IMR-90 (cell line): Measurements from ENCODE around the gene BRD4. TPM values are rescaled to one million over a fixed set of nuclear protein-coding genes. Genes with fewer than 3 reads are reported as not detected.

Experiments
- ATAC-seq: fragments of 200-7000 bp; cut with Tn5 transposase; 2 replicates; pipeline ENCODE4 v1.9.1; 2020; ENCODE audit warnings: low read depth, mild to moderate bottlenecking, moderate library complexity
- BruUV-seq: library from RNA; stranded (reverse); fragments of 400-500 nt; replicated peaks from 2 replicates; lab custom pipeline; 2021; lab: Mats Ljungman, UMichigan
- CTCF ChIA-PET: fragments of 300-600 bp; formaldehyde crosslinking; extraction: SDS; loops from one replicate; lab custom pipeline; 2021; ENCODE audit warnings: antibody characterized with exemption; lab: Yijun Ruan, JAX
- POLR2A ChIA-PET: fragments of 300-600 bp; sonication (Branson Sonifier 250); formaldehyde crosslinking; loops from one replicate; lab custom pipeline; 2022; ENCODE audit warnings: antibody characterized with exemption; ENCODE audit not compliant: unreplicated experiment; lab: Charles Lee
- DNase-seq: peaks from one replicate; pipeline ENCODE4 v3.0.0; 2013
- H2AFZ ChIP-seq: replicated peaks from 2 replicates; pipeline ENCODE3; 2013; ENCODE audit warnings: low read length, mild to moderate bottlenecking; ENCODE audit not compliant: poor library complexity
- H2AK5ac ChIP-seq: 2 replicates; pipeline ENCODE4 v1.6.1; 2013; ENCODE audit warnings: low read depth, low read length, inconsistent platforms
- H2AK9ac ChIP-seq: replicated peaks from 2 replicates; pipeline ENCODE3; 2013; ENCODE audit warnings: mild to moderate bottlenecking, low read depth, low read length, moderate library complexity; ENCODE audit not compliant: poor library complexity
- H2BK120ac ChIP-seq: 2 replicates; pipeline ENCODE4 v1.6.1; 2013; ENCODE audit warnings: low read depth, low read length, inconsistent platforms
- H2BK15ac ChIP-seq: 3 replicates; pipeline ENCODE4 v1.6.1; 2013; ENCODE audit warnings: low read depth, low read length, inconsistent platforms
- H2BK20ac ChIP-seq: 2 replicates; pipeline ENCODE4 v1.6.1; 2013; ENCODE audit warnings: low read depth, mild to moderate bottlenecking, inconsistent platforms, low read length, moderate library complexity
- H2BK5ac ChIP-seq: 2 replicates; pipeline ENCODE4 v1.6.1; 2013; ENCODE audit warnings: mild to moderate bottlenecking, low read depth, low read length, inconsistent platforms; ENCODE audit not compliant: poor library complexity, severe bottlenecking
- H3K14ac ChIP-seq: replicated peaks from 2 replicates; pipeline ENCODE4 v1.6.1; 2013; ENCODE audit warnings: low read depth, low read length, inconsistent platforms
- H3K18ac ChIP-seq: 2 replicates; pipeline ENCODE4 v1.6.1; 2013; ENCODE audit warnings: low read depth, low read length, control low read depth
- H3K23ac ChIP-seq: 2 replicates; pipeline ENCODE4 v1.6.1; 2013; ENCODE audit warnings: low read depth, low read length, inconsistent platforms
- H3K27ac ChIP-seq: 2 replicates; pipeline ENCODE4 v1.5.1; 2013; ENCODE audit warnings: mild to moderate bottlenecking, control low read depth, low read length; ENCODE audit not compliant: insufficient read depth
- H3K27me3 ChIP-seq: 2 replicates; pipeline ENCODE4 v1.6.1; 2013; ENCODE audit warnings: low read length; ENCODE audit not compliant: control insufficient read depth, insufficient read depth
- H3K36me3 ChIP-seq: 2 replicates; pipeline ENCODE4 v1.6.1; 2013; ENCODE audit warnings: low read length, mixed read lengths; ENCODE audit not compliant: control insufficient read depth, insufficient read depth
- H3K4ac ChIP-seq: 2 replicates; pipeline ENCODE4 v1.6.1; 2013; ENCODE audit warnings: low read depth, low read length, inconsistent platforms
- H3K4me1 ChIP-seq: 2 replicates; pipeline ENCODE4 v1.6.1; 2013; ENCODE audit warnings: low read length, mixed read lengths; ENCODE audit not compliant: control insufficient read depth, insufficient read depth
- H3K4me2 ChIP-seq: 2 replicates; pipeline ENCODE4 v1.6.1; 2013; ENCODE audit warnings: low read depth, mild to moderate bottlenecking, control low read depth, low read length, moderate library complexity
- H3K4me3 ChIP-seq: 2 replicates; pipeline ENCODE4 v1.5.1; 2013; ENCODE audit warnings: low read depth, mild to moderate bottlenecking, control low read depth, low read length, moderate library complexity; ENCODE audit not compliant: insufficient read depth
- H3K56ac ChIP-seq: 2 replicates; pipeline ENCODE4 v1.6.1; 2013; ENCODE audit warnings: low read length, inconsistent platforms; ENCODE audit not compliant: insufficient read depth; ENCODE audit errors: extremely low read depth
- H3K79me1 ChIP-seq, 2 experiments: 2 replicates each; pipeline ENCODE4 v1.6.1; 2013; ENCODE audit warnings: low read length in 2 of 2, inconsistent platforms in 1 of 2, low read depth in 1 of 2
- H3K9ac ChIP-seq: 2 replicates; pipeline ENCODE4 v1.6.1; 2013; ENCODE audit warnings: low read depth, low read length, control low read depth
- H3K9me1 ChIP-seq: 2 replicates; pipeline ENCODE4 v1.6.1; 2013; ENCODE audit warnings: low read length, inconsistent platforms; ENCODE audit not compliant: insufficient read depth
- H3K9me3 ChIP-seq: 2 replicates; pipeline ENCODE4 v1.6.1; 2013; ENCODE audit warnings: low read length; ENCODE audit not compliant: control insufficient read depth, insufficient read depth
- H4K20me1 ChIP-seq: 2 replicates; pipeline ENCODE4 v1.6.1; 2013; ENCODE audit warnings: low read length, inconsistent platforms; ENCODE audit not compliant: insufficient read depth
- H4K5ac ChIP-seq: 2 replicates; pipeline ENCODE4 v1.6.1; 2013; ENCODE audit warnings: mild to moderate bottlenecking, low read depth, low read length, control low read depth
- H4K8ac ChIP-seq, 2 experiments: 2 replicates each; pipeline ENCODE4 v1.6.1; 2013; ENCODE audit warnings: low read depth in 2 of 2, low read length in 2 of 2, control low read depth in 1 of 2, inconsistent platforms in 1 of 2
- H4K91ac ChIP-seq: 2 replicates; pipeline ENCODE4 v1.6.1; 2013; ENCODE audit warnings: low read depth, low read length, inconsistent platforms; ENCODE audit not compliant: insufficient read depth
- BHLHE40 ChIP-seq: fragments of 150-350 bp; IDR thresholded peaks from 2 replicates; pipeline ENCODE4 v1.6.1; 2016; ENCODE audit warnings: mild to moderate bottlenecking, low read depth, low read length
- CTCF ChIP-seq: conservative IDR thresholded peaks from 2 replicates; pipeline ENCODE4 v1.5.1; 2012; ENCODE audit warnings: mild to moderate bottlenecking, low read depth, low read length, improper control_type of control experiment
- ELK1 ChIP-seq: fragments of 150-350 bp; IDR thresholded peaks from 2 replicates; pipeline ENCODE4 v1.6.1; 2016; ENCODE audit warnings: low read depth, mild to moderate bottlenecking, low read length, moderate library complexity, borderline replicate concordance
- FOS ChIP-seq: fragments of 150-350 bp; IDR thresholded peaks from 2 replicates; pipeline ENCODE4 v1.6.1; 2016; ENCODE audit warnings: low read depth, low read length
- MAZ ChIP-seq: IDR thresholded peaks from 2 replicates; pipeline ENCODE4 v1.6.1; 2012; ENCODE audit warnings: low read depth, mild to moderate bottlenecking, low read length, improper control_type of control experiment, moderate library complexity, borderline replicate concordance
- MXI1 ChIP-seq: IDR thresholded peaks from 2 replicates; pipeline ENCODE4 v1.6.1; 2012; ENCODE audit warnings: low read depth, mild to moderate bottlenecking, low read length, moderate library complexity, borderline replicate concordance
- POLR2A ChIP-seq: IDR thresholded peaks from 2 replicates; pipeline ENCODE4 v1.6.1; 2012; ENCODE audit warnings: mild to moderate bottlenecking, low read depth, low read length
- RAD21 ChIP-seq: IDR thresholded peaks from 2 replicates; pipeline ENCODE4 v1.6.1; 2012; ENCODE audit warnings: low read length, improper control_type of control experiment
- RCOR1 ChIP-seq: IDR thresholded peaks from 2 replicates; pipeline ENCODE4 v1.6.1; 2012; ENCODE audit warnings: mild to moderate bottlenecking, low read length, improper control_type of control experiment; ENCODE audit not compliant: insufficient replicate concordance
- RFX5 ChIP-seq: IDR thresholded peaks from 2 replicates; pipeline ENCODE4 v1.8.0; 2012; ENCODE audit warnings: low read depth, mild to moderate bottlenecking, low read length, moderate library complexity
- SMC3 ChIP-seq: fragments of 150-350 bp; IDR thresholded peaks from 2 replicates; pipeline ENCODE4 v1.6.1; 2016; ENCODE audit warnings: low read depth, mild to moderate bottlenecking, antibody characterized with exemption, low read length, moderate library complexity
- USF2 ChIP-seq: fragments of 150-350 bp; IDR thresholded peaks from 2 replicates; pipeline ENCODE4 v1.6.1; 2017; ENCODE audit warnings: mild to moderate bottlenecking, antibody characterized with exemption, low read length, low read depth
- WGBS, 2 experiments: methylation state at CpG; one replicate each; pipeline versions ENCODE4 v1.1.5 to v1.1.7; 2013; ENCODE audit warnings: missing lambda C conversion rate in 2 of 2; ENCODE audit not compliant: insufficient read length in 1 of 2; ENCODE audit errors: extremely low coverage in 2 of 2; 5-methylcytosine and 5-hydroxymethylcytosine counted together
- dilution Hi-C: fragments of 300-500 bp; cut with HindIII; formaldehyde crosslinking; loops from one replicate; pipeline ENCODE4 v1.14.3; 2018; ENCODE audit warnings: low sequenced_read_pairs; ENCODE audit not compliant: unreplicated experiment
- in situ Hi-C: fragments of 300-500 bp; cut with MboI; formaldehyde crosslinking; loops from 3 replicates; pipeline ENCODE4 v1.14.3; 2019; ENCODE audit warnings: low sequenced_read_pairs, inconsistent platforms, mixed read lengths
- intact Hi-C: fragments of 100-400 bp; cut with micrococcal nuclease; formaldehyde crosslinking; loops from 2 replicates; pipeline ENCODE4 v1.10.0; 2022
- polyA plus RNA-seq, 3 experiments: library from polyadenylated mRNA; depleted of rRNA; stranded (reverse); fragments of >200 nt; gene quantifications; 2 replicates each; pipeline ENCODE4 v1.2.3, GENCODE V29; 2012; ENCODE audit warnings: low replicate concordance in 1 of 3
- total RNA-seq: library from RNA; depleted of rRNA; stranded (reverse); fragments of >200 nt; gene quantifications from 2 replicates; pipeline ENCODE4 v1.2.3, GENCODE V29; 2012

The BRD4 gene
- total and polyA plus RNA-seq, 2 of the 4 experiments (the other 2 are of a cell fraction): 7.0 to 21.1 TPM

GRCh38 chr19:15197942-15198341 is 134.4 kb downstream of the BRD4 start:
- in situ Hi-C loops: no loop called here

More at GRCh38 chr19:15197942-15198341, 134.4 kb downstream of the BRD4 start:
- Histone ChIP-seq H3K18ac (no peak overlapping the region), H2AFZ (no peak overlapping the region), H2BK5ac (no peak overlapping the region), H3K9me3 (no peaks in the 10 kb centered on the region), H4K8ac (no peak overlapping the region), H2AK5ac (no peak overlapping the region; the same call in 1 of the 2 replicates), H3K27me3 (no peaks in the 10 kb centered on the region), H3K27ac (no peak overlapping the region), H3K9me1 (peaks cover 11% of the 10 kb centered on the region), H3K56ac (no peak overlapping the region), H2BK15ac (no peak overlapping the region), H4K5ac (no peak overlapping the region), H3K14ac (no peak overlapping the region), H3K4me3 (no peak overlapping the region), H2BK120ac (no peak overlapping the region), H3K4me1 (peaks cover 15% of the 10 kb centered on the region), H4K20me1 (peaks cover 15% of the 10 kb centered on the region), H3K36me3 (peaks cover 5% of the 10 kb centered on the region), H3K9ac (no peak overlapping the region), H4K91ac (no peak overlapping the region), H2AK9ac (peak overlapping the region; percentile 9), H3K4ac (no peak overlapping the region), H3K4me2 (no peak overlapping the region), H3K23ac (no peak overlapping the region), H2BK20ac (no peak overlapping the region), H3K79me1 (peaks cover 15 to 48% of the 10 kb centered on the region in 2 experiments)
- DNase-seq: no peak
- intact Hi-C loops: loop anchor here (5.0 kb wide), 1 partner anchor 54 kb away; no protein-coding TSS in a partner anchor
- WGBS, 2 experiments: 75% methylated on average over 3 of the region's 8 CpGs; no CpG with 5 or more reads in 1 of the 2 experiments
- CTCF ChIA-PET: no interaction called here
- BruUV-seq: no TSS peak
- ATAC-seq: no peak
- POLR2A ChIA-PET: no interaction called here
- no peak for TF ChIP-seq BHLHE40
- TF ChIP-seq POLR2A: no peak
- no peak for TF ChIP-seq ELK1
- TF ChIP-seq SMC3: no peak
- no peak for TF ChIP-seq MAZ
- TF ChIP-seq RCOR1: no peak
- no peak for TF ChIP-seq CTCF
- TF ChIP-seq RAD21: no peak
- TF ChIP-seq USF2: no peak
- TF ChIP-seq MXI1: no peak
- no peak for TF ChIP-seq RFX5
- TF ChIP-seq FOS: no peak
- dilution Hi-C loops: no loop called here
